IPS-NIHi11 (cell line): ENCODE data around the gene TAF11L3.
"Not testable (repeated sequence)": the region's sequence is repeated elsewhere in the genome, so short reads cannot be mapped to it uniquely, and the experiment has no call there.

Source experiments
- DNase-seq: peaks from one replicate; pipeline ENCODE4 v3.0.0; 2012; ENCODE audit warnings: mixed read lengths, low spot score

TAF11L3 gene

GRCh38 chr5:17518067-17518466 is at the start of gene TAF11L3:
TSS of gene TAF11L3 (plus strand) at chr5:17518367.
- DNase-seq: not testable (repeated sequence)

DNA sequence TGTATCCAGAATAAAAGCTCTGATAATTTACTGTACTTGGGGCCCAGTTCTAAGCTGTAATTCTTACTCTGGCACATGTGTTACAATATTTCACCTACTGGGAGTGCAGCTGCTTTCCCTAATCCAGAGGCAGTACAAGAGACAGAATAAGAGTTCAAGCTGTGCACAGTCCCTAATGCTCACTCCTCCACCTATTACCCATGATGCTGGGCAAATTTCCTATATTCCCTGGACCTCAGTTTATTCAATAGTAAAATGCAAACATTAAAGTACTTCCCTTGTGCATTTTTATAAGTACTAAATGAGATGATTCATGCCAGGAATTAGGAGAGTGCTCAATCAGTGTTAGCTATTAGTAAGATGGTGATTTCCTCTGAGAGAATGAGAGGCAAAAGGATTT is 48.1 kb upstream of the TAF11L3 start:
- DNase-seq: no peak

DNA sequence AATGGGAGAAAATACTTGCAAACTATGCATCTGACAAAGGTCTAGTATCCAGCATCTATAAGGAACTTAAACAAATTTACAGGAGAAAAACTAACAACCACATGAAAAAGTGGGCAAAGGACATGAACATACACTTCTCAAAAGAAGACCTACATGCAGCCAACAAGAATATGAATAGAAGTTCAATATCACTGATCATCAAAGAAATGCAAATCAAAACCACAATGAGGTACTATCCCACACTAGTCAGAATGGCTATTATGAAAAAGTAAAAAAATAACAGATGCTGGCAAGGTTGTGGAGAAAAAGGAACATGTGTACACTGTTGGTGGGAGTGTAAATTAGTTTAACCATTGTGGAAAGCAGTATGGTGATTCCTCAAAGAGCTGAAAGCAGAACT is 43.1 kb upstream of the TAF11L3 start:
- DNase-seq: not testable (repeated sequence)

DNA sequence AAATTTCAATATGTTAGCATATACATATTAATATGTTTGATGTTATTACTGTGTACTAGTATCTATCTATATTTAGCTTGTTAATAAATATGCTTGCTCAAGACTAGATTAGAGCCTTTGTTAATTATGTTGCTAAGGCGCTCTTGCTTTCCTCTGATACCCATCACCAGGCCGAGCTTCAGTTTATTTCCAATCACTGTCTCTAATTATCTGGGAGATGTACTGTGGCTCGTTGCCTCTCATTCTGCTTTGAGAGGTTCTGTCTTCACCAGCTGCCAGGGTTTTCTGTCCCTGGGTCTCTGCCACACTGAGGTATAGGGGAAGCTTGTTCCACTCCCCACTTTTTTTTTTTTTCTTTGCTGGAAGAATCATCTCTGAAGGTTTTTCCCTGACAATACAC is 41.1 kb upstream of the TAF11L3 start:
- DNase-seq: no peak

DNA sequence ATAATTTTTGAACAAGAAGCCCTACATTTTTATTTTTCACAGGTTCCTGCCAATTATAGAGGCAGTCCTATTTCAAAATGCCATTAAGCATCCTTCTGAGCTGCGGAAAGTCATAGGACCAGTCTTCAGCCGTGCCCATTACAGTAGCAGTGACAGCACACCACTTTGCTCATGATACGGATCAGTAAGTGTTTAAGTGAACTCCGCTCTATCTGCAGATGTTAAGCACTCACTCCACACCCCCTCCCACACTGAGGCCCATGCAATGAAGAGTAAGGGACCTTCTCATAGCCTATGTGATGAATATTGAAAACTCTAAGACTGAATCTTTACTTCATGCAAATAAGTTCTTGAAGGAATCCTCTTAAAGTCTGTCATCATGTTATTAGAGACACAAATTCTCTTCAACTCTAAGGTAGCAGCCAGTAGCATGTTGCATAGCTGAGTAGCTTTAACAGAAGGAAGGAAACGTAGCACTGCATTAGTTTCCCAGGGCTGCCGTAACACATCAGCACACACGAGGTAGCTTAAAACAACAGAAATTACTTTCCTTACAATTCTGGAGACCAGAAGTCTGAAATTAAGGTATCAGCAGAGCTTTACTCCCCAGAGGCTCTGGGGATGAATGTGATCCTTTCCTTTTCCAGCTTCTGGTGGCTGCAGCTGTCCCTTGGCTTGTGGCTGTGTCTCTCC is 40.4 kb upstream of the TAF11L3 start:
- no peak for DNase-seq

DNA sequence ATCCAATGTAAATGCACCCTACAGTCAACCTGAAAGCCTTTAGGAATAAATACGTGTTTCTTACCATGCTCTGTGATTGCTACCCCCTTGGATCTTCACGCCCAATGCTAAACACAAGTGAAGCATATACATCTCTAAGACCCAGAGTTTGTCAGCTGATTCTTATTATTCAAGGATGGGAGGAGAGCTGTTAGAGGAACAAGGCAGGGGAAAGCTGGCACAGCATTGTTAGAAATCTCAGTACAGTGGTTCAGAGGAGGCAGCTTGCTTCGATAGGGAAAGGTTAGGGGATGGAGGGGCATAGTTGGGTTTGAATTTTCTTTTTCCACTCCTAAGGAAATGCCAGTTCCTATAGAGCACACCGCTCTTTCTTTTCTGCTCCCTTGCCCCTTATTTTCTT is 36.8 kb upstream of the TAF11L3 start:
- DNase-seq: no peak

GRCh38 chr5:17482790-17483189 is 35.4 kb upstream of the TAF11L3 start:
- DNase-seq: no peak

DNA sequence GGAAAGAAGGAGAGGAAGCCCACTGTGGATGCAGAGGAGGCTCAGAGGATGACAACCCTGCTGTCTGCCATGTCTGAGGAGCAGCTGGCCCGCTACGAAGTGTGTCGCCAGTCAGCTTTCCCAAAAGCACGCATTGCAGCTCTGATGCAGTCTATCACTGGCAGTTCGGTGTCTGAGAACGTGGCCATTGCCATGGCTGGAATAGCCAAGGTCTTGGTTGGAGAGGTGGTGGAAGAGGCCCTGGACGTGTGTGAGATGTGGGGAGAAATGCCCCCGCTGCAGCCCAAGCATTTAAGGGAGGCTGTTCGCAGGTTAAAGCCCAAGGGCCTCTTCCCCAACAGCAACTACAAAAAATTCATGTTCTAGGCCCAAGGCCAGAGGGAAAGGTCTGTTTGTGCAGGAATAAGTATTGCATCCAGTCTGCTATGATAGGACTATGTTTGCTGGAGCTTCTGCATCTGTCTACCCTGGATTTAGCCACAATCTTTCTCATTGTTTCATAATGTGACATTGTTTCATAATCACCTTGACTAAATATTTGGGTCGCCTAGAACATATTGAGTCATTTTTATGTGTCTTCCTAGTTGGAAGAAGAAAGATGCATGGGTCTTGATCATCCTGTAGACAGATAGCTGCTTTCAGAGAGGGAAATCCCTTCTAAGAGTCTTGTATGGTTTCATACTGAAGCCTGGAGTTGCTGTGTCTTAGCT is 31.5 kb upstream of the TAF11L3 start:
- not testable (repeated sequence) for DNase-seq

GRCh38 chr5:17487174-17487512 is 31.0 kb upstream of the TAF11L3 start:
- no peak for DNase-seq

DNA sequence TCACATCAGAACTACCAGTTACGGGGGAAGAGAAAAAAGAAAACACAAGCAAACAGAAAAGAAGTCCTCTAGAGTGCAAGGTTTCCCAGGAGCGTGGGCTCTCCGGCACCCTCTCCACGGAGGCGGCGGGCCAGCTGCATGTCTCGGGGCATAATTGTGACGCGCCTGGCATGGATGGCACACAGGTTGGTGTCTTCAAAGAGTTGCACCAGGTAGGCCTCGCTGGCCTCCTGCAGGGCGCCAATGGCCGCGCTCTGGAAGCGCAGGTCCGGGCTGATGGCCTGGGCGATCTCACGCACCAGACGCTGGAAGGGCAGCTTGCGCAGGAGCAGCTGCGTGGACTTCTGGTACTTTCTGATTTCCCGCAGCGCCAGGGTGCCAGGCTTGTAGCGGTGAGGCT is 26.9 kb upstream of the TAF11L3 start:
- DNase-seq: not testable (repeated sequence)

- no peak for DNase-seq
Observed at GRCh38 chr5:17492770-17493169, 25.4 kb upstream of the TAF11L3 start.

DNA sequence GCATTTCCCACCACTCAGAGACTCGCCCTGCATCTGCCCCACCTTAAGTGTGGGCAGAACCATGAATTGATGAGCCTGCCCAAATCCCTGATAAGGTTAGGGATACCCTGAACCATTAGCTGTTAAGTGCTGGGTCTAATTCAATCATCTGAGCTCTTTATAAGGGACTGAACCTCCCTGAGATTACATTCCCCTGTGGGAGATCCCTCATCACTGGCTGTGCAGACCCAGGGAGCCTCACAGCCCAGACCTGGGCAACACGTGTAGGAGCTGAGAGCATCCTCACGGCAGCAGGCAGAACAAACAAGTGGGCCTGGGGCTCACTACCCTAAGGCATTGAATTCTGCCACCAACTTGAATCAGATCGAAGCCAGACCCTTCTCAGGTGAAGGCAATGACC is 20.7 kb upstream of the TAF11L3 start:
- DNase-seq: no peak

DNA sequence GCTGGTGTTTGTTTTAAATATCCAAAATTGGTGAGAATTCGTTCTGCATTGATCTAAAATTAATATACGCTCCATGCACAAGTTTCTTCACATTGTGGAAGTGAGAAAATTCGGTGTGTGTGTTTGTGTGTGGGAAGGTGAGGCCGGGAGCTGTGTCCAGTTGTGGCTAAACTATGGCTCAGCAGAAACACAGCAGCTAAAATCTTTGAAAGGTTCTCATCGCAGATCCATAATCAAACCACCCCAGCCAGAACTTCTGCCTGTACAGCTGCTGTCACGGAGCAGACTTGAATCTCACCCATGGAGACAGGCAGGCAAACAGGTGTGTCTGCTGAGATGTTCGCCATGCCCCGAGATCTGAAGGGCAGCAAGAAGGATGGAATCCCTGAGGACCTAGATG is 20.2 kb upstream of the TAF11L3 start, which contains the start of gene TAF11L2:
Gene TAF11L2 (plus strand): TSS at position 301 of the 400 bp plus-strand sequence.
- not testable (repeated sequence) for DNase-seq

- no peak for DNase-seq
Observed at GRCh38 chr5:17511775-17512325, 6.3 kb upstream of the TAF11L3 start.

GRCh38 chr5:17517526-17517925 is 641 bp upstream of the TAF11L3 start:
- not testable (repeated sequence) for DNase-seq

DNA sequence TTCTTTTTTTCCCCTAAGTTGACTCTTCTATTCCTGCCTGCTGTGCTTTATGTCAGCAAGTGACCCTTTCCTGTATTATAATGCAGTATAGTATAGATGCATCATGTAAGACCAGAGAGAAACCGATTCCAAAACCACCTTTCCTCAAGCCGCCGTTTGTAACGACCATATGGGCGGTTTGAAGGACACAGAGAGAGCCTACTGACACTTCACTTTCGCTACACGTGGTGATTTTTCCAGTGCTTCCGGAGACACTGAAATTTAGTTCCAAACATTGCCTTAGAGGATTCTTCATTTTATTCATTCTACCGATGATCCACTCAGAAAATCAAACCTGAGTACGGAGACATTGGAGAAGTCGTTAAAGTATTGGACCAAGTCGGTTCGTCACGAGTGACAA is 1.3 kb downstream of the TAF11L3 start:
- not testable (repeated sequence) for DNase-seq

DNA sequence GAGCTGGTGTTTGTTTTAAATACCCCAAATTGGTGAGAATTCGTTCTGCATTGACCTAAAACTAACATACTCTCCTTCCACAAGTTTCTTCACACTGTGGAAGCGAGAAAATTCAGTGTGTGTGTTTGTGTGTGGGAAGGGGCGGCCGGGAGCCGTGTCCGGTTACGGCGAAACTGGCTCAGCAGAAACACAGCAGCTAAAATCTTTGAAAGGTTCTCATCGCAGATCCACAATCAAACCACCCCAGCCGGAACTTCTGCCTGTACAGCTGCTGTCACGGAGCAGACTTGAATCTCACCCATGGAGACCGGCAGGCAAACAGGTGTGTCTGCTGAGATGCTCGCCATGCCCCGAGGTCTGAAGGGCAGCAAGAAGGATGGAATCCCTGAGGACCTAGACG is 3.3 kb downstream of the TAF11L3 start, which contains the start of gene TAF11L4:
Gene TAF11L4 (plus strand): TSS at position 301 of the 400 bp plus-strand sequence.
- DNase-seq: not testable (repeated sequence)

GRCh38 chr5:17524935-17525334 is 6.8 kb downstream of the TAF11L3 start, which contains the start of gene TAF11L5:
TSS of gene TAF11L5 (plus strand) at chr5:17525235.
- DNase-seq: not testable (repeated sequence)

DNA sequence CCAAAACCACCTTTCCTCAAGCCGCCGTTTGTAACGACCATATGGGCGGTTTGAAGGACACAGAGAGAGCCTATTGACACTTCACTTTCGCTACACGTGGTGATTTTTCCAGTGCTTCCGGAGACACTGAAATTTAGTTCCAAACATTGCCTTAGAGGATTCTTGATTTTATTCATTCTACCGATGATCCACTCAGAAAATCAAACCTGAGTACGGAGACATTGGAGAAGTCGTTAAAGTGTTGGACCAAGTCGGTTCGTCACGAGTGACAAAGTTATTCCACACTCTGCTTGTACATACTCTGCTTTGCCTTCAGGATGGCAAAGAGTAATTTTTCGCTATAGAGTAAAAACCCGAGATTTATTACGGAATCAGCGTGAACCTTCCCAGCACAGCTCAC is 8.3 kb downstream of the TAF11L3 start:
- not testable (repeated sequence) for DNase-seq

GRCh38 chr5:17528369-17528768 is 10.2 kb downstream of the TAF11L3 start, which contains the start of gene TAF11L6:
TSS of gene TAF11L6 (plus strand) at chr5:17528669.
- DNase-seq: not testable (repeated sequence)
